Duodenal mucosa (tissue), 2 donors: ENCODE data around the gene GATA5.

Experiments used
- H3K27ac ChIP-seq: one replicate; pipeline ENCODE4 v1.7.0; 2013; ENCODE audit warnings: low read depth, low read length
- H3K27me3 ChIP-seq, 2 donors: one replicate each; pipeline ENCODE4 v1.7.0; 2013; ENCODE audit warnings: low read length in 2 of 2, control low read depth in 1 of 2; ENCODE audit not compliant: insufficient read depth in 2 of 2, control insufficient read depth in 1 of 2
- H3K36me3 ChIP-seq, 2 donors: one replicate each; pipeline ENCODE4 v1.7.0; 2013; ENCODE audit warnings: low read length in 2 of 2, control low read depth in 1 of 2; ENCODE audit not compliant: insufficient read depth in 2 of 2, control insufficient read depth in 1 of 2
- H3K4me1 ChIP-seq, 2 donors: one replicate each; pipeline ENCODE4 v1.7.0; 2013; ENCODE audit warnings: low read length in 2 of 2, control low read depth in 1 of 2; ENCODE audit not compliant: insufficient read depth in 2 of 2, control insufficient read depth in 1 of 2
- H3K4me3 ChIP-seq, 2 donors: one replicate each; pipeline ENCODE4 v1.7.0; 2013; ENCODE audit warnings: low read length in 2 of 2, low read depth in 1 of 2
- H3K9ac ChIP-seq, 2 donors: one replicate each; pipeline ENCODE4 v1.7.0; 2013; ENCODE audit warnings: low read length in 2 of 2, low read depth in 1 of 2
- H3K9me3 ChIP-seq, 2 donors: one replicate each; pipeline ENCODE4 v1.7.0; 2013; ENCODE audit warnings: low read length in 2 of 2, control low read depth in 1 of 2; ENCODE audit not compliant: control insufficient read depth in 1 of 2

The GATA5 gene

GRCh38 chr20:62464425-62464770 lies 11.4 kb downstream of the GATA5 start:
- Histone ChIP-seq H3K9me3 (no peaks in the 10 kb centered on the region), H3K36me3 (peaks cover 0 to 4% of the 10 kb centered on the region in 2 donors), H3K4me3 (no peak overlapping the region), H3K9ac (no peak overlapping the region), H3K4me1 (peaks cover 9% of the 10 kb centered on the region in 2 donors), H3K27ac (no peak overlapping the region), H3K27me3 (no peaks in the 10 kb centered on the region)

- Histone ChIP-seq H3K4me1 (peaks cover 9% of the 10 kb centered on the region in 2 donors), H3K27ac (no peak overlapping the region), H3K9ac (no peak overlapping the region), H3K27me3 (no peaks in the 10 kb centered on the region), H3K36me3 (peaks cover 0 to 4% of the 10 kb centered on the region in 2 donors), H3K9me3 (no peaks in the 10 kb centered on the region), H3K4me3 (no peak overlapping the region)
These were observed 12.0 kb downstream of the GATA5 start for GRCh38 chr20:62463651-62464424.

- Histone ChIP-seq H3K9me3 (no peaks in the 10 kb centered on the region), H3K27ac (no peak overlapping the region), H3K4me1 (peaks cover 9% of the 10 kb centered on the region in 2 donors), H3K4me3 (no peak overlapping the region), H3K36me3 (peaks cover 0 to 4% of the 10 kb centered on the region in 2 donors), H3K27me3 (no peaks in the 10 kb centered on the region), H3K9ac (no peak overlapping the region)
These were observed 12.7 kb downstream of the GATA5 start for GRCh38 chr20:62462976-62463592.

- Histone ChIP-seq H3K27ac (no peak overlapping the region), H3K27me3 (no peaks in the 10 kb centered on the region), H3K4me3 (no peak overlapping the region), H3K9ac (no peak overlapping the region), H3K36me3 (peaks cover 0 to 4% of the 10 kb centered on the region in 2 donors), H3K9me3 (no peaks in the 10 kb centered on the region), H3K4me1 (peaks cover 9% of the 10 kb centered on the region in 2 donors)
These were observed 14.0 kb downstream of the GATA5 start for GRCh38 chr20:62461834-62462233.

GRCh38 chr20:62461157-62461556 lies 14.6 kb downstream of the GATA5 start:
- no peak overlapping the region for H3K27ac ChIP-seq
- no peaks in the 10 kb centered on the region for H3K27me3 ChIP-seq
- no peak overlapping the region for H3K9ac ChIP-seq
- H3K9me3 ChIP-seq: no peaks in the 10 kb centered on the region
- peaks cover 0 to 4% of the 10 kb centered on the region in 2 donors for H3K36me3 ChIP-seq
- H3K4me3 ChIP-seq: no peak overlapping the region
- peaks cover 9% of the 10 kb centered on the region in 2 donors for H3K4me1 ChIP-seq

- Histone ChIP-seq H3K4me3 (no peak overlapping the region), H3K9me3 (no peaks in the 10 kb centered on the region), H3K36me3 (peaks cover 0 to 4% of the 10 kb centered on the region in 2 donors), H3K9ac (no peak overlapping the region), H3K4me1 (peaks cover 9% of the 10 kb centered on the region in 2 donors), H3K27ac (no peak overlapping the region), H3K27me3 (no peaks in the 10 kb centered on the region)
These were observed 15.1 kb downstream of the GATA5 start for GRCh38 chr20:62460678-62461077.

- Histone ChIP-seq H3K27ac (no peak overlapping the region), H3K4me3 (no peak overlapping the region), H3K27me3 (no peaks in the 10 kb centered on the region), H3K36me3 (peaks cover 0 to 4% of the 10 kb centered on the region in 2 donors), H3K9ac (no peak overlapping the region), H3K9me3 (no peaks in the 10 kb centered on the region), H3K4me1 (peaks cover 9% of the 10 kb centered on the region in 2 donors)
These were observed 16.3 kb downstream of the GATA5 start for GRCh38 chr20:62459488-62459887.

- H3K36me3 ChIP-seq: no peaks in the 10 kb centered on the region
- H3K9ac ChIP-seq: no peak overlapping the region
- no peak overlapping the region for H3K27ac ChIP-seq
- no peaks in the 10 kb centered on the region for H3K9me3 ChIP-seq
- no peaks in the 10 kb centered on the region for H3K27me3 ChIP-seq
- no peak overlapping the region for H3K4me3 ChIP-seq
- H3K4me1 ChIP-seq: peaks cover 9% of the 10 kb centered on the region in 2 donors
These were observed 17.2 kb downstream of the GATA5 start for GRCh38 chr20:62458275-62459251.

GRCh38 chr20:62457831-62458230 lies 18.0 kb downstream of the GATA5 start:
- Histone ChIP-seq H3K4me1 (peaks cover 12 to 13% of the 10 kb centered on the region in 2 donors), H3K9ac (no peak overlapping the region), H3K9me3 (no peaks in the 10 kb centered on the region), H3K36me3 (no peaks in the 10 kb centered on the region), H3K4me3 (no peak overlapping the region), H3K27me3 (no peaks in the 10 kb centered on the region), H3K27ac (no peak overlapping the region)

GRCh38 chr20:62457098-62457497 lies 18.7 kb downstream of the GATA5 start:
- H3K27ac ChIP-seq: no peak overlapping the region
- no peaks in the 10 kb centered on the region for H3K9me3 ChIP-seq
- H3K4me1 ChIP-seq: peaks cover 20 to 21% of the 10 kb centered on the region in 2 donors
- no peaks in the 10 kb centered on the region for H3K27me3 ChIP-seq
- no peak overlapping the region for H3K4me3 ChIP-seq
- no peaks in the 10 kb centered on the region for H3K36me3 ChIP-seq
- no peak overlapping the region for H3K9ac ChIP-seq
